ENCODE data around the gene CEMIP2. TPM values are rescaled to one million over a fixed set of nuclear protein-coding genes. Genes with fewer than 3 reads are reported as not detected.
A peak's percentile ranks its signal among the peaks of the same experiment; 100 is the strongest.
"Not testable (repeated sequence)": the region's sequence is repeated elsewhere in the genome, so short reads cannot be mapped to it uniquely, and the experiment has no call there.

Gene CEMIP2
- total RNA-seq, 1 experiment from 2014 or later: 25.7 TPM

- DNase-seq (ENCODE audit: low read depth): peak; percentile 56
Observed at GRCh38 chr9:71680189-71680980, 87.9 kb downstream of the CEMIP2 start.

DNA sequence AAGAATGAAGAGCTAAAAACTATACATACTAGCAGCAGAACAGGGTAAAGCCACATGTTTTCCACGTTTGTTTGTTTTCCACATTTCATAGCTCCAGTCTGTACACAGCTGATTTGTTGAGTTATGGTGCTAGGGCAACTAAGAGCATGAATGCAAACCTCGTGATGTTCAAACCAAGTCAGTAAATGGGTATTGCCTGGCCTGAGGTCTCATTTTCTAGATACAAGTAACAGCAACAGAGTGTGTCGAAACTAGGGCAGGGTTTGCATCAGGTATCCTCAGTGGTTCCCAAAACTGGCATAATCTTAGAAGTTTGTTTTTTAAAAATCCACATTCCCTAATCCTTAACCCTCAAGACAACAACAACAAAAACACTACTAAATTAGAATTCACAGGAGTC, 89.3 kb downstream of the CEMIP2 start:
- DNase-seq (ENCODE audit: low read depth): no peak

GRCh38 chr9:71677209-71677608, 91.1 kb downstream of the CEMIP2 start:
- no peak for DNase-seq (ENCODE audit: low read depth)

GRCh38 chr9:71676460-71676859, 91.9 kb downstream of the CEMIP2 start:
- no peak for DNase-seq (ENCODE audit: low read depth)

GRCh38 chr9:71675857-71676165, 92.5 kb downstream of the CEMIP2 start:
- no peak for DNase-seq (ENCODE audit: low read depth)

DNA sequence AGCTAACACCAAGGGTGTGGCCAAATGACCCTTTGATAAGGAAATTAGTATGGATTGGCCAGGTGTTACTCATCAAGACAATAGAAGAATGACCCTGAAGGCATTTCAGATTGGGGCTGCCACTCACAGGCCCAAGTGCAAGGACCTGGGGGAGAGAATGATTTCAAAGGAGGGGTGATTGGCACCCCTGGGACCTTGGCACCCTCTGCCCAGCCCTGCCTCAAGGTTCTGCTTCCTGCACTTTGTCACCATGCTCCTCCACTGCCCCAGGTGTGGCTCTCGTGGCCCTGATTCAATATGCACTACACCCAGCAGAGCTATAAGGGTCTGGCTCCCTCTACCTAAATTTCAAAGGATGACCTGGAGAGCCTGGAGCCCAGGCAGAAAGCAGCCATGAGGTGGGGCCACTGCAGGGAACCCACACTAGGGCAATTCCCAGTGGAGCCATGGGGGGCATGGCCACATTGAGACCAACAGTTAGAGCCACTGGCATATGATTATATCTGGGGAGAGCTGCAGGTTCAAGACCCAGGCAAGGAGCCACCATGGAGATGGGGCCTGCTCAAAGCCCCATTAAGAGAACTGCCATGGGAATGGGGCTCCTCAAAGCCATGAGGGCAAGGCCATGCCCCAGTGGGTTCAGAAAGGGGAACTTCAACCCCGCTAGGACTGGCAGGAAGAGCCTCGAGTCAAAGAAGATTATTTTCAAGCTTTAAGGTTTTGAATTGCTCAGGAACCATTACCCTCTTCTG, 93.0 kb downstream of the CEMIP2 start:
- DNase-seq (ENCODE audit: low read depth): no peak

DNA sequence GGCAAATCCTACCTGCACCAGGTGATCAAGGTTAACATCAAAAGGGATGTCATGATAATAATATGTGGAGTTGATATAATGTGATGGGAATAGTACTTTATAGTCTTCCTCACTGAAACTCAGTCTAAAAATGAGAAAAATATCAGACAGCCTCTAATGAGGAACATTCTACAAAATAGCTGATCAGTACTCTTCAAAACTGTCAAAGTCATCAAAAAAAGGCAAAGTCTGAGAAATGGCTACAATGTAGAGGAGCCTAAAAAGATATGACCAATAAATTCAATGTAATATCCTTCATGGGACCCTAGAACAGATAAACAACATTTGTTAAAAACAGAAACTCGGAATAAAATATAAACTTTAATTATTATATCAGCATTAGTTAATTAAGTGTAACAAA, 95.7 kb downstream of the CEMIP2 start:
- DNase-seq (ENCODE audit: low read depth): no peak

GRCh38 chr9:71671289-71671688, 97.0 kb downstream of the CEMIP2 start:
- DNase-seq (ENCODE audit: low read depth): no peak

GRCh38 chr9:71670121-71670520, 98.2 kb downstream of the CEMIP2 start:
- no peak for DNase-seq (ENCODE audit: low read depth)

DNA sequence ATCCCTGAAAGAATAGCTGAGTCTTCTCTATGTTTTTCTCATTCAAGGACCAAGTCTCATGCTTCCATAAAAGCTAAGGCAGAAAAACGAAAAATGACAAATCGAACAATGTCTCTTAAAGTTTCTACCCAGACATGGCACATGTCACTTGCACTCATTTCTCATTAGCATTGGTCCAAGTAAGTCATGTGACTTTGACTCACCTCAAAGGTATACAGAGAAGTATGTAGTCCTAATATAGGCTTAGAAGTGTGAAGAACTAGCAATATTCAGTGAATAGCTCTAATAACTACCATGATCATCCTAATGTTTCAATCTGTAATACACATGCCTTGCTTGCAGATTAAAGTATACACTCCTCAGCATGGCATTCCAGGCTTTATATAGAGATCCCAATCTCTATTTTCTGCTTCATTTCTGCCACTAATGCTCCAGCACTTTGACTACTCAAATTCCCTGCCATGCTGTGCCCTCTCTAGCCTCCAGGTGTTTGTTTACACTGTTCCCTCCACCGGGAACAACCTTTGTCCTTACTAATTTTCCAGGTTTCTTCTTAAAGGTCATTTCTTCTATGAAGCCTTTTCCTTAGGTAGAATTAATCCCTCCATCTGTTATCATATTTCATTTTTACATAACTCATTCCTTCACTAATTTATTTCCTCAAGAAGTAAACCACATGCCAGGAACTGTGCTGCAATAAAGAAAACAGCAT, 98.9 kb downstream of the CEMIP2 start:
- no peak for DNase-seq (ENCODE audit: low read depth)

GRCh38 chr9:71668717-71669116, 99.6 kb downstream of the CEMIP2 start:
- no peak for DNase-seq (ENCODE audit: low read depth)

DNA sequence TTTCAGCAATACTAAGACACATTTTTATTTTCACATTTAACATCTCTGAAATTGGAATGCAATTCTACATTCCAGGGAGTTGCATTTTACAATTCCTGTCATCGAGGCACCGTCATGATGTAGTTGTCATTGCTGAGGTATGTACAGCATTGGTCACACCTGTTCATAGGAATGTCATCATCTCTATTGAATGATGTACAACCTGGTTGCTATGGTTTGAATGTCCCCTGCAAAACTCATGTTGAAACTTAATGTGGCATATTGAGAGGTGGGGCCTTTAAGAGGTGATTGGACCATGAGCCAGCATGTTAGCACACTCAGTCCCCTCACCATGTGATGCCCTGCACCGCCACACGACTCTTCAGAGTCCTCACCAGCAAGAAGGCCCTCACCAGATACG, 103.1 kb downstream of the CEMIP2 start:
- DNase-seq (ENCODE audit: low read depth): peak; percentile 57

DNA sequence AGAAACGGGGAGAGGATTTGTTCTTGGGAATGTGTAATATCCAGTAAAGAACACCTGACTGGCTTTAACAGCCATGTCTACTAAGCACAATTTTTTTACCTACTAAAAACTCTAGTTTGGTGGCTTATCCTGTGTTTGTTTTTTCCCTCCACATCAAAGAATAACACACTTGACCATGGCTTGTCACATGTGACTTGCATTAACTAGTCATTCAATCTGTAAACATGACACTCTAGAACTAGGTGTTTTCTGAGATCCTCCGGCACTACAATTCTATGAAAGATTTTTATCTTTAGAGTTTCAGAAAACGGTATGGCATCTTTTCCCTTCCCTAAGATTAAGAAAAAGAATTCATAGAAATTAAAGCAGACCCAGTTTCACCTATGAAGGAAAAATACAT, 103.7 kb downstream of the CEMIP2 start:
- DNase-seq (ENCODE audit: low read depth): no peak

- peak; percentile 88 for DNase-seq (ENCODE audit: low read depth)
Observed at GRCh38 chr9:71663931-71664459, 104.3 kb downstream of the CEMIP2 start.

GRCh38 chr9:71663216-71663615, 105.1 kb downstream of the CEMIP2 start:
- DNase-seq (ENCODE audit: low read depth): peak; percentile 47

- DNase-seq (ENCODE audit: low read depth): no peak
Observed at GRCh38 chr9:71662082-71662481, 106.2 kb downstream of the CEMIP2 start.

DNA sequence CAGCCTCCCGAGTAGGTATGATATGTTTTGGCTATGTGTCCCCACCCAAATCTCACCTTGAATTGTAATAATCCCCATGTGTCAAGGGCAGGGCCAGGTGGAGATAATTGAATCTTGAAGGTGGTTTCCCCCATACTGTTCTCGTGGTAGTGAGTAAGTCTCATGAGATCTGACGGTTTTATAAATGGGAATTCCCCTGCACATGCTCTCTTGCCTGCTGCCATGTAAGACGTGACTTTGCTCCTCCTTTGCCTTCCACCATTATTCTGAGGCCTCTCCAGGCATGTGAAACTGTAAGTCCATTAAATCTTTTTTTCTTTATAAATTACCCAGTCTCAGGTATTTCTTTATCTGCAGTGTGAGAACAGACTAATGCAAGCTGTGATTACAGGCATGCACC, 111.0 kb downstream of the CEMIP2 start:
- not testable (repeated sequence) for DNase-seq (ENCODE audit: low read depth)

DNA sequence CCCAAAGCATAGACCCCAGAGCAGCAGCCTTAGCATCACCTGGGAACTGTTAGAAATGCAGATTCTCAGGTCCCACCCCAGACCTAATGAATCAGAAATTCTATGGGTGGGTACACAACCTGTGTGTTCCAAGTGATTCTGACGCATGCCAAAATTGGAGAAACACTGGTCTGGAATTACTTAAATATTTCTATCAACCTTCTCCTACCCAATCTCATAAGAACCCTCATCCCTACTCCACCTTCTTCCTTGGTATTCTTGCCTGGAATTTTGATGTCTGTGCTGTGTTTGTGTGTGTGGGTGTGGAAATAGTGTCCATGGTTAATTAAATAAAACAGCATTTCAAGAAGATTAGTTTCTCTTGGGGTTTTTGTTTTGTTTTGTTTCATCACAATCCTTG, 111.8 kb downstream of the CEMIP2 start:
- DNase-seq (ENCODE audit: low read depth): no peak

DNA sequence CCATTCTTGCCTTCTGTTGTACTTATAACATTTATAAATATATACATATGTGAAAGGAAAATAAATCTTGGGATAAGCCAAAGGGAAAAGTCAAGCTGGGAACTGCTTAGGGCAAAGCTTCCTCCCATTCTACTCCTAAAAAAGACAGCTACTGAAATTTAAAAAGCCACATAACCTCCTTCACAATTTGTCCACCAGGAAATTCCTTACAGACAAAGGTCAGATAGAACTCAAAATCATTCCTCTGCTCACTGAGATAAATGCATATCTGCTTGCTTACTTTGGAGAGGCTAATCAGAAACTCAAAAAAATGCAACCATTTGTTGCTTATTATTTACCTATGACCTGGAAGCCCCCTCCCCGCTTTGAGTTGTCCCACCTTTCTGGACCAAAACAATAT, 112.5 kb downstream of the CEMIP2 start:
- no peak for DNase-seq (ENCODE audit: low read depth)

- DNase-seq (ENCODE audit: low read depth): no peak
Observed at GRCh38 chr9:71655141-71655540, 113.2 kb downstream of the CEMIP2 start.

DNA sequence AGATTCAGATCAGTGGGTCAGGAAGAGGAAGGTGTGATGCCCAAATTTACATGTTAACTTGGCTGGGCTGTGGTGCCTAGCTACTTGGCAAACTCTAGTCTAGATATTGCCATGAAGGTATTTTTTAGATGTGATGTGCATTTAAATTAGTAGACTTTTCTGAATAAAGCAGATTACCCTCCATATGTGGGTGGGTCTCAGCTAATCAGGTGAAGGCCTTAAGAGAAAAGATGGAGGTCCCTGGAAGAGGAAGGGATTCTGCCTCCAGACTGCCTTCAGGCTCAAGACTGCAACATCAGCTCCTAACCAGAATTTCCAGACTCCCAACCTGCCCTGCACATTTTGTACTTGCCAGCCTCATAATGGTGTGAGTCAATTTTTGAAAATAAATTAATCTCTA, 115.8 kb downstream of the CEMIP2 start:
- DNase-seq (ENCODE audit: low read depth): no peak

GRCh38 chr9:71648453-71648852, 119.9 kb downstream of the CEMIP2 start:
- no peak for DNase-seq (ENCODE audit: low read depth)
